H1 (cell line): ENCODE data around the gene RAMP1. TPM values are rescaled to one million over a fixed set of nuclear protein-coding genes. Genes with fewer than 3 reads are reported as not detected.

ENCODE experiments used
- SIN3A ChIP-seq, 2 experiments: IDR thresholded peaks in 1 of 2; conservative IDR thresholded peaks in 1 of 2; 2 replicates each; pipeline ENCODE4 v1.6.1; 2011 to 2012; ENCODE audit warnings: low read length in 2 of 2, improper control_type of control experiment in 1 of 2, low read depth in 1 of 2, mild to moderate bottlenecking in 1 of 2
- polyA plus RNA-seq, 7 experiments: library from polyadenylated mRNA; depleted of rRNA in 3 of 7; stranded (reverse) in 5 of 7; unstranded in 2 of 7; fragments of >200 nt in 5 of 7; fragments of 200-250 nt in 2 of 7; gene quantifications; 1 replicate in 5 of 7; 2 replicates in 1 of 7; 4 replicates in 1 of 7; pipeline versions ENCODE4 v1.2.1 to v1.2.3, GENCODE V29; 2011 to 2013; ENCODE audit warnings: missing spikeins in 2 of 7, mixed read lengths in 2 of 7
- total RNA-seq: library from RNA; stranded (reverse); fragmentation: NEBNext Ultra II Directional; extraction: Animal tissue kit (Norgen Biotek cat#: 25700); gene quantifications from 2 replicates; pipeline ENCODE4 v1.2.1, GENCODE V29; 2021

The RAMP1 gene
- total and polyA plus RNA-seq, 2 of the 8 experiments (the other 6 are each of a cell fraction or from before 2014, with no cell fraction given): 0.65 to 4.3 TPM

- TF ChIP-seq SIN3A (conservative IDR thresholded peaks at IDR 0.05 in 1 of 2, IDR thresholded peaks at IDR 0.05 in 1 of 2; ENCODE audit: low read depth in 1 of 2, low read length in 2 of 2): no peak
Measured at GRCh38 chr2:237942513-237942899, 83.1 kb downstream of the RAMP1 start (continued).
